Testis (tissue), 3 donors: Measurements from ENCODE around the gene FAM107B. TPM values are rescaled to one million over a fixed set of nuclear protein-coding genes. Genes with fewer than 3 reads are reported as not detected.

Experiments used
- DNase-seq: peaks from one replicate; pipeline ENCODE4 v3.0.0-alpha.2; 2019
- H3K27ac ChIP-seq, 2 donors: fragments of 200-600 bp; sonication (generic); one replicate each; pipeline ENCODE4 v1.5.1; 2019
- H3K27me3 ChIP-seq: fragments of 200-600 bp; sonication (generic); one replicate; pipeline ENCODE4 v1.5.1; 2019
- H3K36me3 ChIP-seq: fragments of 200-600 bp; sonication (generic); one replicate; pipeline ENCODE4 v1.5.1; 2017; ENCODE audit warnings: low read depth; ENCODE audit errors: missing control alignments
- H3K4me1 ChIP-seq: fragments of 200-600 bp; sonication (generic); one replicate; pipeline ENCODE4 v1.5.1; 2019
- H3K4me3 ChIP-seq, 2 donors: fragments of 200-600 bp; sonication (generic); one replicate each; pipeline ENCODE4 v1.5.1; 2017 to 2019
- H3K9me3 ChIP-seq: fragments of 200-600 bp; sonication (generic); one replicate; pipeline ENCODE4 v1.5.1; 2017
- CTCF ChIP-seq, 3 experiments: fragments of 450-650 bp in 2 of 3; fragments of 200-600 bp in 1 of 3; sonication (generic) in 1 of 3; IDR thresholded peaks; one replicate each; pipeline ENCODE4 v1.5.1; 2016 to 2019; ENCODE audit warnings: antibody characterized with exemption in 3 of 3, mild to moderate bottlenecking in 2 of 3, moderate library complexity in 1 of 3
- POLR2A ChIP-seq: fragments of 450-650 bp; IDR thresholded peaks from one replicate; pipeline ENCODE4 v1.6.1; 2017; ENCODE audit warnings: antibody characterized with exemption, mild to moderate bottlenecking, moderate library complexity
- WGBS, 2 donors: methylation state at CpG; one replicate each; pipeline ENCODE4 v1.1.5; 2018; 5-methylcytosine and 5-hydroxymethylcytosine counted together
- intact Hi-C: fragments of 100-400 bp; cut with DNase I; formaldehyde crosslinking; loops from one replicate; pipeline ENCODE4 v1.15.1; 2023; ENCODE audit warnings: low total_unique reads
- polyA plus RNA-seq: library from polyadenylated mRNA; stranded (reverse); fragments of 350-450 nt; fragmentation: Illumina TruSeq; extraction: RNeasy Lipid Tissue Mini Kit (QIAGEN cat#74804); gene quantifications from one replicate; pipeline ENCODE4 v1.2.3, GENCODE V29; 2014; ENCODE audit warnings: low read depth, low replicate concordance; ENCODE audit not compliant: insufficient read depth
- total RNA-seq, 2 donors: library from RNA; depleted of rRNA; stranded (reverse); fragments of >200 nt; gene quantifications; one replicate each; pipeline ENCODE4 v1.2.3, GENCODE V29; 2016

FAM107B gene
- total and polyA plus RNA-seq, 3 donors from 2014 or later: 71.7 to 89.5 (median 82.8) TPM

- peaks cover 9% of the 10 kb centered on the region for H3K4me1 ChIP-seq
- no peaks in the 10 kb centered on the region for H3K27me3 ChIP-seq
- no peak overlapping the region for H3K4me3 ChIP-seq
- H3K36me3 ChIP-seq: no peaks in the 10 kb centered on the region
- H3K27ac ChIP-seq: no peak overlapping the region
- 92 to 96% methylated on average over 2 of the region's 2 CpGs for WGBS, 2 donors
- no peak for DNase-seq
- TF ChIP-seq CTCF (IDR thresholded peaks at IDR 0.05): no peak
- TF ChIP-seq POLR2A: no peak
- intact Hi-C loops: no loop called here
- no peaks in the 10 kb centered on the region for H3K9me3 ChIP-seq
These were observed 246.2 kb downstream of the FAM107B start for GRCh38 chr10:14528450-14528849.

- H3K27me3 ChIP-seq: no peaks in the 10 kb centered on the region
- TF ChIP-seq POLR2A (no peak), CTCF (IDR thresholded peaks at IDR 0.05) (no peak)
- intact Hi-C loops: no loop called here
- no peaks in the 10 kb centered on the region for H3K9me3 ChIP-seq
- no peak for DNase-seq
- H3K4me3 ChIP-seq: no peak overlapping the region
- no peaks in the 10 kb centered on the region for H3K36me3 ChIP-seq
- no peak overlapping the region for H3K27ac ChIP-seq
- 77 to 95% methylated on average over 3 of the region's 3 CpGs for WGBS, 2 donors
- peaks cover 5% of the 10 kb centered on the region for H3K4me1 ChIP-seq
These were observed 246.8 kb downstream of the FAM107B start for GRCh38 chr10:14527915-14528314.

GRCh38 chr10:14527134-14527844 lies 247.4 kb downstream of the FAM107B start:
- no peak overlapping the region for H3K4me3 ChIP-seq
- H3K4me1 ChIP-seq: no peaks in the 10 kb centered on the region
- WGBS, 2 donors: 92 to 93% methylated on average over 3 of the region's 3 CpGs

GRCh38 chr10:14526326-14526725 lies 248.4 kb downstream of the FAM107B start:
- no peaks in the 10 kb centered on the region for H3K9me3 ChIP-seq
- 90 to 98% methylated on average over 7 of the region's 7 CpGs for WGBS, 2 donors
- H3K4me1 ChIP-seq: no peaks in the 10 kb centered on the region
- intact Hi-C loops: no loop called here
- no peaks in the 10 kb centered on the region for H3K27me3 ChIP-seq
- no peaks in the 10 kb centered on the region for H3K36me3 ChIP-seq
- H3K27ac ChIP-seq: no peak overlapping the region
- no peak overlapping the region for H3K4me3 ChIP-seq
- no peak for DNase-seq
- TF ChIP-seq CTCF (IDR thresholded peaks at IDR 0.05) (no peak), POLR2A (no peak)

More at GRCh38 chr10:14527134-14527844, 247.4 kb downstream of the FAM107B start:
- no peak for DNase-seq
- intact Hi-C loops: no loop called here
- H3K9me3 ChIP-seq: no peaks in the 10 kb centered on the region
- TF ChIP-seq CTCF (IDR thresholded peaks at IDR 0.05) (no peak), POLR2A (no peak)
- no peaks in the 10 kb centered on the region for H3K36me3 ChIP-seq
- H3K27ac ChIP-seq: no peak overlapping the region
- H3K27me3 ChIP-seq: no peaks in the 10 kb centered on the region
